Peyer's patch (tissue), 4 donors: ENCODE data around the gene USH2A. TPM values are rescaled to one million over a fixed set of nuclear protein-coding genes. Genes with fewer than 3 reads are reported as not detected.

Experiments
- DNase-seq, 3 donors: peaks; one replicate each; pipeline ENCODE4 v3.0.0-alpha.2; 2017 to 2019
- H3K27ac ChIP-seq, 4 donors: fragments of 200-600 bp; sonication (generic); one replicate each; pipeline ENCODE4 v1.5.1; 2016 to 2019
- H3K27me3 ChIP-seq, 2 donors: fragments of 200-600 bp; sonication (generic); one replicate each; pipeline ENCODE4 v1.5.1; 2019
- H3K36me3 ChIP-seq, 3 donors: fragments of 200-600 bp; sonication (generic); one replicate each; pipeline ENCODE4 v1.5.1; 2016 to 2019
- H3K4me1 ChIP-seq, 4 donors: fragments of 200-600 bp; sonication (generic); one replicate each; pipeline ENCODE4 v1.5.1; 2016 to 2019
- H3K4me3 ChIP-seq, 4 donors: fragments of 200-600 bp; sonication (generic); 1 replicate in 3 of 4; 2 replicates in 1 of 4; pipeline ENCODE4 v1.5.1; 2016 to 2019; ENCODE audit warnings: mild to moderate bottlenecking in 1 of 4
- H3K9me3 ChIP-seq, 4 donors: fragments of 200-600 bp; sonication (generic); one replicate each; pipeline ENCODE4 v1.5.1; 2016 to 2019; ENCODE audit warnings: mild to moderate bottlenecking in 1 of 4
- POLR2A ChIP-seq, 2 donors: fragments of 450-650 bp; IDR thresholded peaks; one replicate each; pipeline ENCODE4 v1.5.1; 2017; ENCODE audit warnings: antibody characterized with exemption in 2 of 2, mild to moderate bottlenecking in 2 of 2, moderate library complexity in 2 of 2
- small RNA-seq, 2 donors: library from RNA; depleted of rRNA; stranded (forward); fragments of <200 nt; gene quantifications; one replicate each; pipeline ENCODE3, GENCODE V24; 2016
- total RNA-seq, 4 donors: library from RNA; depleted of rRNA; stranded (reverse); fragments of >200 nt; gene quantifications; one replicate each; pipeline ENCODE4 v1.1.0, GENCODE V29; 2016
- TF ChIP-seq, protein P1 (sequence below), 6 experiments: fragments of 450-650 bp in 4 of 6; fragments of 200-600 bp in 2 of 6; sonication (generic) in 1 of 6; IDR thresholded peaks; one replicate each; pipeline ENCODE4 v1.5.1; 2017 to 2019; ENCODE audit warnings: antibody characterized with exemption in 6 of 6, mild to moderate bottlenecking in 3 of 6, moderate library complexity in 1 of 6

Gene USH2A
- total RNA-seq, 4 donors from 2014 or later, result not detected

DNA sequence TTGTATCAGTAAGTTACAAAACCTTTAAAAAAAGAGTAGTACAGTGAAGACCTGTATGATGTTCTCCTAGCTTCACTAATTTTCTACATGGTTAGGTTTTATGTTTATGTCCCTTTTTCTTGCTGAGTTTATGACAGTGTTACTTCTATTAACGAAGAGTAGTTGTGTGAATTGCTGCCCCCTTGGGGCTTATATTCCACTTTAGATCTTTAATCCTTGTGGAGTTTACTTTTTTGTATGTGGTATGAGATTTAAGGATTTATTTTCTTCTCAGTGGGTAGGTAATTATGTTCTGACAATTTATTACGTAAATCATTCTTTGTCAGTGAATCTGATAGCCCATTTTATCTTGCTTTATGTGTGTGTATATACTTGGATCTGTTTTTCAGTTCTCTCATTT is 841.4 kb downstream of the USH2A start:
- no peak for TF ChIP-seq POLR2A (IDR thresholded peaks at IDR 0.05)
- TF ChIP-seq, protein P1, sequence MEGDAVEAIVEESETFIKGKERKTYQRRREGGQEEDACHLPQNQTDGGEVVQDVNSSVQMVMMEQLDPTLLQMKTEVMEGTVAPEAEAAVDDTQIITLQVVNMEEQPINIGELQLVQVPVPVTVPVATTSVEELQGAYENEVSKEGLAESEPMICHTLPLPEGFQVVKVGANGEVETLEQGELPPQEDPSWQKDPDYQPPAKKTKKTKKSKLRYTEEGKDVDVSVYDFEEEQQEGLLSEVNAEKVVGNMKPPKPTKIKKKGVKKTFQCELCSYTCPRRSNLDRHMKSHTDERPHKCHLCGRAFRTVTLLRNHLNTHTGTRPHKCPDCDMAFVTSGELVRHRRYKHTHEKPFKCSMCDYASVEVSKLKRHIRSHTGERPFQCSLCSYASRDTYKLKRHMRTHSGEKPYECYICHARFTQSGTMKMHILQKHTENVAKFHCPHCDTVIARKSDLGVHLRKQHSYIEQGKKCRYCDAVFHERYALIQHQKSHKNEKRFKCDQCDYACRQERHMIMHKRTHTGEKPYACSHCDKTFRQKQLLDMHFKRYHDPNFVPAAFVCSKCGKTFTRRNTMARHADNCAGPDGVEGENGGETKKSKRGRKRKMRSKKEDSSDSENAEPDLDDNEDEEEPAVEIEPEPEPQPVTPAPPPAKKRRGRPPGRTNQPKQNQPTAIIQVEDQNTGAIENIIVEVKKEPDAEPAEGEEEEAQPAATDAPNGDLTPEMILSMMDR (IDR thresholded peaks at IDR 0.05), result no peak
- peaks cover 0 to 50% (median 0%) of the 10 kb centered on the region in 3 donors for H3K36me3 ChIP-seq
- no peak overlapping the region for H3K27ac ChIP-seq
- H3K27me3 ChIP-seq, result no peaks in the 10 kb centered on the region
- no peak overlapping the region for H3K4me3 ChIP-seq
- H3K4me1 ChIP-seq, result peaks cover 0 to 5% (median 0%) of the 10 kb centered on the region in 4 donors
- no peak for DNase-seq
- H3K9me3 ChIP-seq, result no peaks in the 10 kb centered on the region

Small RNA genes within 50 kb of the gene (small RNA-seq; reads per million reads assigned to genes)
- gene MRPS18BP1 (0 reads per million in 2 donors), gene RF00108 (0 to 0.06 reads per million in 2 donors)
